ENCODE results near the gene GDF7.

GDF7 gene

DNA sequence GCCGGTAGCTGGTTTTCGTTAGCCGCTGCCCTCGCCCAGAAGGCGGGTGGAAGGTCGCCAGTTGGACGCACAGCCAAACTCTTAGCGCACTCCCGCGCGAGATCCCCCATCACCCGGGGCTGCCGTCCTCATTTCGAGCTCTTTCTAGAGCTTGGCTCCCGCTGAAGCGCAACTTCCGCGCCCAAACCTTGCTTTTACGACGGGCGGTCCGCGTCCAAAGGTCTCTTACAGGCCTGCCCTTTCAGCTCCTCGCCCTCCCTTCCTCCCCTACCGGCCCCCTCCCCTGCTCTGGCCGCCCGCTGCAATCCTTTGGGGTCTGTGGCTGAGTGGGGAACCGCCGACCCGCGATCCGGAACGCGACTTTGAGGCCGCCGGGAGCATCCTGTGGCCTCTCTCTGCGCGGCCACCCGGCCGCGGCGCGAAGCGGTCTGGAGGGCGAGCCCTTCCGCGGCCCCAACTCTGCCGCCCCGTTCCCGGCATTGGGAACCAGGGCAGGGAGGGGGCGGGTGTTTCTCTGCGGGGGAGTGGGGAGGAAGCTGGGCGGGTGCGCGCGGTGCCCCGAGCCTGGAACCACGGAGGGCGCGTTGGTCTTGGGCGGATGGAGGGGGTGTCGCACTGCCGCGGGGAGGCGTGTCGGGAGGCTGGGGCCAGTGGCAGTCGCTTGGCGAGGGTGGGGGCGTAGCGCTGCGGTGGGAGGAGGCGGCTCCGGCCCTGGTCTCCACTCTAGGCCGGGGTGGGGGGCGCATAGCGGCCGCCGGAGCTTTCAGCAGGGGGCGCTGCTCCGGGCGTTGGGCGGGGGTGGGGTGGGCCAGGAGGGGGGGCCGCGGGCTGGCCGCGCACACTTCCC is at the start of gene GDF7:
Gene GDF7 (plus strand): TSS at position 841 of the 847 bp plus-strand sequence. CDS start 96 bp downstream, outside the sequence.
- TF ChIP-seq, protein P1, sequence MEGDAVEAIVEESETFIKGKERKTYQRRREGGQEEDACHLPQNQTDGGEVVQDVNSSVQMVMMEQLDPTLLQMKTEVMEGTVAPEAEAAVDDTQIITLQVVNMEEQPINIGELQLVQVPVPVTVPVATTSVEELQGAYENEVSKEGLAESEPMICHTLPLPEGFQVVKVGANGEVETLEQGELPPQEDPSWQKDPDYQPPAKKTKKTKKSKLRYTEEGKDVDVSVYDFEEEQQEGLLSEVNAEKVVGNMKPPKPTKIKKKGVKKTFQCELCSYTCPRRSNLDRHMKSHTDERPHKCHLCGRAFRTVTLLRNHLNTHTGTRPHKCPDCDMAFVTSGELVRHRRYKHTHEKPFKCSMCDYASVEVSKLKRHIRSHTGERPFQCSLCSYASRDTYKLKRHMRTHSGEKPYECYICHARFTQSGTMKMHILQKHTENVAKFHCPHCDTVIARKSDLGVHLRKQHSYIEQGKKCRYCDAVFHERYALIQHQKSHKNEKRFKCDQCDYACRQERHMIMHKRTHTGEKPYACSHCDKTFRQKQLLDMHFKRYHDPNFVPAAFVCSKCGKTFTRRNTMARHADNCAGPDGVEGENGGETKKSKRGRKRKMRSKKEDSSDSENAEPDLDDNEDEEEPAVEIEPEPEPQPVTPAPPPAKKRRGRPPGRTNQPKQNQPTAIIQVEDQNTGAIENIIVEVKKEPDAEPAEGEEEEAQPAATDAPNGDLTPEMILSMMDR (conservative IDR thresholded peaks at IDR 0.05) = peak; percentile 41
- H3K27ac ChIP-seq = no peak within 1 kb of the TSS

DNA sequence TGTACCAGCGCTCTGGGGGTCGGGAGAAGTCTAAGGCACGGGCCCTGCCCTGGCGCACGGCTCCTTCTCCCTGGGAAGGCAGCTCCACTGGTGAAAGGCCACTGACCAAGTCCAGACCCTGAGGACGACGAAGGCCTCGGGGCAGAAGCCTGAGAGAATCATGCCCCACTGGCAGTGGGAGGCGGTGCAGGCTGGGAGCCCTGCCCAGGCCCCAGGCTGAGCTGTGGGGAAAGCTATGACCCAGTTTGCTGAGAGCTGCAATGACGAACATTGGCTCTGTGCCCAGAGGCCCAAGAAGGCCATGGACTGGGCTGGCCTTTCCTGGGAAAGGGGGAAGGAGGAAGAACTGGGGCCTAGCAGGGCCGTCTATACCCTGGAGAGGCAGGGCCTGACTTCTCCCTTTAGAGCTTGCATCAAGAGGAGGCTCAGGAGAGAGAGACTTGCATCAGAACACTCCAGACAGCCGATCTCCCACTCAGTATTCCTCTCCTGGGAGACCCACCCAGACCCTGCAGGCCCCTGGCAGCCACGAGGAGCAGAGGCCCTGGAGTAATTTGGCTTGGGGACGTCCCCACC is 49.0 kb upstream of the GDF7 start:
- peak overlapping the region; percentile 59 for H3K27ac ChIP-seq
- TF ChIP-seq, protein P1 (conservative IDR thresholded peaks at IDR 0.05) = peak; percentile 50; the same call in 1 of the 2 replicates

DNA sequence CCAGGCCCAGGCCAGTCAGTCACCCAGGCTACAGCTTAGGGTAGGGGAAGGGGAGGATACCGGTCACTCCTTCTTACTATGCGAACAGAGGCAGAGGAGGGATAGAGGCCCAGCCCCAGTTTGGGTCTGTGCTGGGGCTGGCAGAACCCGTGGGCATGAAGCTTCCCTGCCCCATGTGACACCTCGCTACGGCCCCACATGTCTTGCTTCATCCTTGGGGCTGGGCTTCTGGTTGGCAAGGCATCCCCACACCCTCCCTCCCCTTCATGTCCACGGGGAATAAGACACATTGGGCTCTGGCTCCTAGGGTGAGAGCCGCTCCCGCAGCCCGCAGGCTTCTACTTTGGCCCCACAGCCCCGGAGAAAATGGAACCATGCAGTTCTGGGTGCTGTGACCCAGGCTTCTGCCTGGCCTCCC is 48.5 kb upstream of the GDF7 start:
- peak overlapping the region; percentile 59 for H3K27ac ChIP-seq
- TF ChIP-seq, protein P1 (conservative IDR thresholded peaks at IDR 0.05) = no peak

DNA sequence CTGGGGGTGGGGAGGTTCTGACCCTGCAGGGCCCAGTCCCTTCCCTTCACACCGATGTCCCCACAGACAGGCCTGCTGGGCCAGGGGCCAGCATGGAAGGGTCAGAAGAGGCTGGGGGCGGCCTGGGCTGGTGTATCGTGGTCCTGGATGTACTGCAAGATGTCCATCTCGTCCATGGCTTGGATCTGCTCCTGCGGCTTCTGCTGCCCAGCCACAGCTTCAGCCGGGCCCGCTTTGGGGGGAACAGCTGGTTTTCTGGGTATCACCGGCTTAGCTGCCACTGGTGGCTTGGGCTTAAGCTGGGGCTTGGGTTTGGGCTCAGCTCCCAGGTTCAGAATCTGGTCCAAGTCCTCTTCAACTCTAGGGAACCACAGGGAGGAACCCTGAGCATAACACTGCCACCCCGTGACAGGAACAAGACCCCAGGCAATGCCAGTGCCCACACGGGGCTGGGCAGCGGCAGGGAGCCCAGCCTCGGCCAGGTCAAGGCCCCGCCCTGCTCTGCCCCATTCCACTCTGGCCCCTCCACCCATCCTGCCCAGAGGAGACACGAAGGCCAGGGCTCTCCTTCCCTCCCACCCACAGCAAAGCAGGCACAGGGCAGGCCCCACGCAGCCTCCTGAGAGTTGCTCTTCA is 47.9 kb upstream of the GDF7 start:
- TF ChIP-seq, protein P1 (conservative IDR thresholded peaks at IDR 0.05) = no peak
- peak overlapping the region; percentile 59 for H3K27ac ChIP-seq

DNA sequence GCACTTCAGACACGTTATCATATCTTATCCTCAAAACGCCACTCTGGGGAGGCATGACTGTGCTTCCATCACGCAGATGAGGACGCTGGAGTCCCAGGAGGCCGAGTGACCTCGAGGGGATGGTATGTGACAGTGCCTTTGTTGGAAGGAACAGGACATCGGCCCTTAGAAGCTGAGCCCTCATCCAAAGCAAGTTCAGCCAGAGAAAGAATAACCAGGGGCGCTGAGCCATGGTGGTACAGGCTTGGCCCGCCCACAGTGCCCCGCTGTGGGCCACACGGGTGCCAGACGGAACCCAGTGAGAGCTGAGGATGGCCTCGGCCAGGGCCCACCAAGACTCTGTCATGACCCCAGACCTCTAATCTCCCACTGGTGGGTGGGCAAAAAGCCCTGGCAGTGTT is 47.3 kb upstream of the GDF7 start:
- TF ChIP-seq, protein P1 (conservative IDR thresholded peaks at IDR 0.05) = no peak
- H3K27ac ChIP-seq = no peak overlapping the region

DNA sequence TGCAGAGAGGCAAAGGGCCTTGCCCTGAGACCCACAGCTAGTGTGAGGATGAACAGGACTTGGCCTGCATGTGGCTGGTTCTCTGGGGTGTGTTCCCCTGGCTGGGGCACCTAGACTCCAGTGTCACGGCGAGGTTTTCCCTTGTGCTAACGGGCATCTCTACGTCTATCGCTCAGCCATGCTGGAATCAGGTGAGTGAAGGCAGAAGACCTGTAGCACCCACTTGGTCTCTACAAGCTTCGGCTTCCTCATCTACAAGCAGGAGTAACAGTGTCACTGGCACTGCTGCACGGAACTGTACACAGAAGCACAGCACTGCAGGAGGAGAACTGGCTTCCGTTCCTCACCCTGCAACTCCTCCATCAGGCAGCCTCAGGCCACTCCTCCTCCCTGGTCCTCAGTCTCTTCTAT is 46.7 kb upstream of the GDF7 start:
- no peak overlapping the region for H3K27ac ChIP-seq

More for the DNA sequence above, 46.7 kb upstream of the GDF7 start:
- TF ChIP-seq, protein P1 (conservative IDR thresholded peaks at IDR 0.05) = no peak

All from VCaP (cell line).